HG03108 (cell line): ENCODE measurements around the gene VPS13D.

Source experiments
- ATAC-seq: cut with Tn5 transposase; IDR thresholded peaks from one replicate; pipeline ENCODE4 v1.9.1; 2021; ENCODE audit warnings: moderate library complexity; ENCODE audit not compliant: unreplicated experiment

The VPS13D gene

GRCh38 chr1:12333036-12333785 lies 103.4 kb downstream of the VPS13D start:
- ATAC-seq, result no peak

- no peak for ATAC-seq
These were observed 106.0 kb downstream of the VPS13D start for GRCh38 chr1:12335815-12336214.

- ATAC-seq, result no peak
These were observed 106.6 kb downstream of the VPS13D start for GRCh38 chr1:12336413-12336812.

- no peak for ATAC-seq
These were observed 108.2 kb downstream of the VPS13D start for GRCh38 chr1:12338017-12338416.

GRCh38 chr1:12338823-12339222 lies 109.0 kb downstream of the VPS13D start:
- ATAC-seq, result no peak

GRCh38 chr1:12339396-12339795 lies 109.6 kb downstream of the VPS13D start:
- no peak for ATAC-seq

GRCh38 chr1:12339811-12340543 lies 110.1 kb downstream of the VPS13D start:
- ATAC-seq, result no peak

- no peak for ATAC-seq
These were observed 110.7 kb downstream of the VPS13D start for GRCh38 chr1:12340544-12340930.

GRCh38 chr1:12341667-12342066 lies 111.8 kb downstream of the VPS13D start:
- no peak for ATAC-seq

- no peak for ATAC-seq
These were observed 112.7 kb downstream of the VPS13D start for GRCh38 chr1:12342401-12343003.

GRCh38 chr1:12343823-12344487 lies 114.1 kb downstream of the VPS13D start:
- ATAC-seq, result no peak

GRCh38 chr1:12344596-12345349 lies 114.9 kb downstream of the VPS13D start:
- ATAC-seq, result no peak

GRCh38 chr1:12345350-12346217 lies 115.8 kb downstream of the VPS13D start:
- ATAC-seq, result no peak

GRCh38 chr1:12346483-12347151 lies 116.8 kb downstream of the VPS13D start:
- ATAC-seq, result no peak

- no peak for ATAC-seq
These were observed 118.3 kb downstream of the VPS13D start for GRCh38 chr1:12348113-12348512.

- ATAC-seq, result no peak
These were observed 124.2 kb downstream of the VPS13D start for GRCh38 chr1:12353981-12354380.

- ATAC-seq, result no peak
These were observed 126.4 kb downstream of the VPS13D start for GRCh38 chr1:12356004-12356890.

- ATAC-seq, result no peak
These were observed 128.7 kb downstream of the VPS13D start for GRCh38 chr1:12358499-12358898.
